Measurements from ENCODE around the gene SLC3A2. TPM values are rescaled to one million over a fixed set of nuclear protein-coding genes. Genes with fewer than 3 reads are reported as not detected.

Gene SLC3A2
- total and polyA plus RNA-seq, 2 of the 13 experiments (the other 11 are each of a cell fraction or from before 2014, with no cell fraction given): 213 to 226 TPM

- TF ChIP-seq ZNF703 (CRISPR knock-in tag; IDR thresholded peaks at IDR 0.05; ENCODE audit: borderline replicate concordance) (peak; percentile 85), PATZ1 (CRISPR knock-in tag; IDR thresholded peaks at IDR 0.05) (peak; percentile 69), CSRNP2 (CRISPR knock-in tag; conservative IDR thresholded peaks at IDR 0.05; ENCODE audit: low read depth) (peak; percentile 95), ATF2 (CRISPR knock-in tag; IDR thresholded peaks at IDR 0.05) (peak; percentile 96), TEF (CRISPR knock-in tag; IDR thresholded peaks at IDR 0.05) (peak; percentile 83; the same call in 1 of the 2 replicates), SMAD9 (CRISPR knock-in tag; IDR thresholded peaks at IDR 0.05) (peak; percentile 97), RFX1 (IDR thresholded peaks at IDR 0.05) (no peak; the same call in 1 of the 2 replicates), NFE2L1 (CRISPR knock-in tag; IDR thresholded peaks at IDR 0.05; ENCODE audit: borderline replicate concordance) (no peak), ZNF564 (CRISPR knock-in tag; IDR thresholded peaks at IDR 0.05) (peak; percentile 91), MLX (CRISPR knock-in tag; IDR thresholded peaks at IDR 0.05) (peak; percentile 78), FOXP1 (IDR thresholded peaks at IDR 0.05) (peak; percentile 63; the same call in 1 of the 2 replicates), FOXP1 (CRISPR knock-in tag; IDR thresholded peaks at IDR 0.05) (peak; percentile 77), ARNTL (CRISPR knock-in tag; IDR thresholded peaks at IDR 0.05) (no peak), SKI (IDR thresholded peaks at IDR 0.05; ENCODE audit: partially characterized antibody) (peak; percentile 34), FOSL1 (CRISPR knock-in tag; IDR thresholded peaks at IDR 0.05; ENCODE audit: borderline replicate concordance) (no peak), ZNF484 (CRISPR knock-in tag; IDR thresholded peaks at IDR 0.05; ENCODE audit: borderline replicate concordance, low read depth) (no peak), ZFP82 (CRISPR knock-in tag; IDR thresholded peaks at IDR 0.05; ENCODE audit: borderline replicate concordance) (no peak; the same call in 1 of the 2 replicates), PTBP1 (IDR thresholded peaks at IDR 0.05; ENCODE audit: low read depth, low read length, poor library complexity, severe bottlenecking) (no peak), ELF3 (CRISPR knock-in tag; IDR thresholded peaks at IDR 0.05) (peak; percentile 87), NFIB (CRISPR knock-in tag; IDR thresholded peaks at IDR 0.05; ENCODE audit: borderline replicate concordance) (no peak), SKIL (CRISPR knock-in tag; IDR thresholded peaks at IDR 0.05; ENCODE audit: borderline replicate concordance) (peak; percentile 84)
These were observed 39.1 kb upstream of the SLC3A2 start (continued) for GRCh38 chr11:62841361-62842170.
